Stimulated activated CD8-positive, alpha-beta memory T cell treated with anti-CD3 and anti-CD28 coated beads, Interleukin-4, amount 100 ng/mL, for 4 hours (primary cell): ENCODE measurements around the gene SEMA7A.
"Not testable (repeated sequence)": the region's sequence is repeated elsewhere in the genome, so short reads cannot be mapped to it uniquely, and the experiment has no call there.

Experiments used
- DNase-seq, 2 donors: peaks; one replicate each; pipeline ENCODE4 v3.0.0-alpha.2; 2020; ENCODE audit warnings: low read depth in 2 of 2, low spot score in 1 of 2

Gene SEMA7A, protein sequence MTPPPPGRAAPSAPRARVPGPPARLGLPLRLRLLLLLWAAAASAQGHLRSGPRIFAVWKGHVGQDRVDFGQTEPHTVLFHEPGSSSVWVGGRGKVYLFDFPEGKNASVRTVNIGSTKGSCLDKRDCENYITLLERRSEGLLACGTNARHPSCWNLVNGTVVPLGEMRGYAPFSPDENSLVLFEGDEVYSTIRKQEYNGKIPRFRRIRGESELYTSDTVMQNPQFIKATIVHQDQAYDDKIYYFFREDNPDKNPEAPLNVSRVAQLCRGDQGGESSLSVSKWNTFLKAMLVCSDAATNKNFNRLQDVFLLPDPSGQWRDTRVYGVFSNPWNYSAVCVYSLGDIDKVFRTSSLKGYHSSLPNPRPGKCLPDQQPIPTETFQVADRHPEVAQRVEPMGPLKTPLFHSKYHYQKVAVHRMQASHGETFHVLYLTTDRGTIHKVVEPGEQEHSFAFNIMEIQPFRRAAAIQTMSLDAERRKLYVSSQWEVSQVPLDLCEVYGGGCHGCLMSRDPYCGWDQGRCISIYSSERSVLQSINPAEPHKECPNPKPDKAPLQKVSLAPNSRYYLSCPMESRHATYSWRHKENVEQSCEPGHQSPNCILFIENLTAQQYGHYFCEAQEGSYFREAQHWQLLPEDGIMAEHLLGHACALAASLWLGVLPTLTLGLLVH

DNA sequence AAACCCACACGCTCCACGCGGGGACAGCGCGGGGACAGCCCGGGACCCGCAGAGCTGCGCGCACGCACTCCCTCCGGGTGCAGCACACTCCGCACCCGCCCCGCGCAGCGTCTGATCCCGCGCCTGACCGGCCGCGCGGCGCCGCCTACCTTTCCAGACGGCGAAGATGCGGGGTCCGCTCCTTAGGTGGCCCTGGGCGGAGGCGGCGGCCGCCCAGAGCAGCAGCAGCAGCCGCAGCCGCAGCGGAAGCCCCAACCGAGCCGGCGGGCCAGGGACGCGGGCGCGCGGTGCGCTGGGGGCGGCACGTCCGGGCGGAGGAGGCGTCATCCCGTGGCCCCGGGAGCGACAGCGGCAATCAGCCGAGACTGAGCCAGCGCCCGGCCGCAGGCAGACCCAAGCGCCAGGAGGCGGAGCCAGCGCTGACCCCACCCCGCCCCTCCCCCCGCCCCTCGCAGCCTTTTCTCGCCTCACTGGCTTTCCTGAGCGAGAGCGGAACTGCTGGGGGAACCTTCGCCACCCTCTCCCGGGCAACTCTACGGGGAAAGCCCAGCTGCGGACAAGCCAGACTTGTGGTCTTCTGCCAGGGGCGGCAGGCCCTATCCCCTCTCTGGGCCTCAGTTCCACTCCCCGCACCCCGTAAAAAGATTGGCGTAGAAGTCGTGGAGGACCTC lies at the start of gene SEMA7A:
SEMA7A (minus strand) TSS at position 367 of the 671 bp plus-strand sequence; CDS start at position 327, 40 bp downstream.
- peak; percentile 59 to 76 for DNase-seq

DNA sequence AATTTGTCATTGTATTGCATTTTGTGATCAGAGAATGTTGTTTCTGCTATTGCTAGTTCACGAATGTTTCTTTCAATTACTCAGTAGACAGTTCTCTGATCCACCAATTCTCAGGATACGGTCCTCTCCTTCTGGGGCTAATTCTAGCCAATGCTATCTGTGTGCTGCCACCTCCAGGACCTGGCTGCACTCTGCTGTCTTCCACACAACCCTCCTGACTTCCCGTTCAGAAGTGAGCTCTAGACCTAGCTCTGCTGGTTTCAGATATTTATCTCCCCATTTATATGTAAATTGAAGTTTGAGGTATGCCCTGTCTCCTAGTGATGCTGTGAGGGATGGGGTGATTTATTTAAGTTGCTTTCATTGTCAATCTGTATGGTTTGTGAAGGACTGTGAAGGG lies 48.9 kb upstream of the SEMA7A start:
- no peak for DNase-seq

DNA sequence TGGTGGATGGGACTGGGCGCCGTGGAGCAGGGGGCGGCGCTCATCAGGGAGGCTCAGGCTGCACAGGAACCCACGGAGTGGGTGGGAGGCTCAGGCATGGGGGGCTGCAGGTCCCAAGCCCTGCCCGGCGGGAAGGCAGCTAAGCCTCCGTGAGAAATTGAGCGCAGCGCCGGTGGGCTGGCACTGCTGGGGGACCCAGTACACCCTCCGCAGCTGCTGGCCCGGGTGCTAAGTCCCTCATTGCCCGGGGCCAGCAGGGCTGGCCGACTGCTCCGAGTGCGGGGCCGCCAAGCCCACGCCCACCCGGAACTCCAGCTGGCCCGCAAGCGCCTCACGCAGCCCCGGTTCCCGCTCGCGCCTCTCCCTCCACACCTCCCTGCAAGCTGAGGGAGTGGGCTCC lies 46.6 kb upstream of the SEMA7A start:
- DNase-seq, result not testable (repeated sequence)

DNA sequence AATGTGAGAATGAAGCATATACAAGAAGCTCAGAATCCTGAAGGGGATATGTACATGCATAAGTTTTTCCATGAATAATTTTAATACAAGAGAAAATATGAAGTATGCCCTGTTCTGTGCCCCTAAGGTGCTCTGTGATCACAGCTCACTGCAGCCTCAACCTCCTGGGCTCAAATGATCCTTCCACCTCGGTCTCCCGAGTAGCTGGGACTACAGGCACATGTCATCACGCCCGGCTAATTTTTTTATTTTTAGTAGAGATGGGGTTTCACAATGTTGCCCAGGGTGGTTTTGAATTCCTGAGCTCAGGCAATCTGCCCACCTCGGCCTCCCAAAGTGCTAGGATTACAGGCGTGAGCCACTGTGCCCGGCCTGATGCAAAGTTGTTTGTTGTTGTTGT lies 37.9 kb upstream of the SEMA7A start:
- DNase-seq, result not testable (repeated sequence)

DNA sequence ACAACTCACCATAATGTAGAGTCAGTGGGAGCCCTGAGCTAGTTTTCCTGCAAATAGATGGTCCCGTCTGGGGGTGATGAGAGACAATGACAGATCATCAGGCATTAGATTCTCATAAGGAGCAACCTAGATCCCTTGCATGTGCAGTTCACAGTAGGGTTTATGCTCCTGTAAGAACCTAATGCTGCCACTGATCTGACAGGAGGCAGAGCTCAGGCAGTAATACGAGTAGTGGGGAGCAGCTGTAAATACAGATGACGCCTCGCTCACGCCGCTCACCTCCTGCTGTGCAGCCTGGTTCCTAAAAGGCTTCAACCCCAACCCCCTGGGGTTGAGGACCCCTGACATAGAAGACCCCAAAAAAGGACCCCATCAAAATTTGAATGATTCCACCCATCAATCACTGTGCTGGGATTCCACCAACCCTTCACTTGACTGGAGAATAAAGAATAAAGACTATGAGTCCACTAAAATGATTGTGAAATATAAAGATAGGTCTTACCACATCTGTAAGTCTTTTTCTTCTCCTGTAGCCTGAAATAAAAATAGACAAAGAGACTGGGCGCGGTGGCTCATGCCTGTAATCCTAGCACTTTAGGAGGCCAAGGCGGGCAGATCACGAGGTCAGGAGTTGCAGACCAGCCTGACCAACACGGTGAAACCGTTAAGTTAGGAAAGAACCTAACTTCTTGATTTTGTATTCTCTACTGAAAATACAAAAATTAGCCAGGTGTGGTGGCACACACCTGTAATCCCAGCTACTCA lies 37.1 kb upstream of the SEMA7A start:
- no peak for DNase-seq

DNA sequence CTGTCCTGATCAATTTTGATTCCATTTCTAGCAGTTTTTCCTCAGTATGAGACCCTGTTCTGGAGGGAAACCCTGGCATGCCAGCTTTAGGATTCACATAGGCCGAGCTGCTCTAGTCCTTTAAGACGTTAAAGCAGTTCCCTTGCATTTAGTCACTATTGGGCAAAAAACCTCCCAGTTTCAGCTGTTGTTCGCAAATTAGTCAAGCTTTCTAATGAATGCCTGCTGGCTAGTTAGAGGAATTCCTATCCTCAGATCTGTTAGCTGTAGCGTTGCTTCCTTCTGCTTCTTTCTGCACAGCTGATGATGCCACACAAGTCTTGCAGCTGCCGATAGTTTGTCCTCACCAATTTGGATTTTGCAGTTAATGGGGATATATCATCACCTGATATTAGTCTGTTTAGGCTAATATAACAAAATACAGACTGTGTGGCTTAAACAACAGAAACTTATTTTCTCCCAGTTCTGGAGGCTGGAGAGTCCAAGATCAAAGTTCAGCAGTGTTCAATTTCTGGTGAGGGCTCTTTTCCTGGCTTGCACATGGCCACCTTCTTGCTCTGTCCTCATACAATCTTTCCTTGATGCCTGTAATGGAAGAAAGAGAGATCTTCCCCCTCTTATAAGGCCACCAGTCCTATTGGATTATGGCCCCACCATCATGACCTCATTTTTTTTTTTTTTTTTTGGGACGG lies 34.7 kb upstream of the SEMA7A start:
- no peak for DNase-seq

DNA sequence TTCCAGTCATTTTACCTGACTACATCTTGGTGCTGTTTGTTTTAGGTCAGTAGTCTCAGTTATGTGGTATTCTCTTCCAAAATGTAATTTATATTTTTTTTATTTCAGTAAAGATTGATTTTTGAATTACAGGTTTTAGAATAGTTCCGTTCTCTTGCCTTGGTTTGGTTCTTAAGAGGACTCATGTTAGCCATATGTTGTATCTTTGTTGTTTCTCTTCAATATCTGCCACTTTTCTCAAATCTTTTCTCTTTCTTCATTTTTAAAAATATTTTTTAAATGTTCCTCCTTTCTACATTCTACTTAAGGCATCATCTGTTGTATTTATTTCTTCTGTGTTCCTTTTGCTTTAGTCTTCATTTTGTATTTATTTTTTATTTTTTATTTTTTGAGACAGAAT lies 32.8 kb upstream of the SEMA7A start:
- DNase-seq, result no peak

DNA sequence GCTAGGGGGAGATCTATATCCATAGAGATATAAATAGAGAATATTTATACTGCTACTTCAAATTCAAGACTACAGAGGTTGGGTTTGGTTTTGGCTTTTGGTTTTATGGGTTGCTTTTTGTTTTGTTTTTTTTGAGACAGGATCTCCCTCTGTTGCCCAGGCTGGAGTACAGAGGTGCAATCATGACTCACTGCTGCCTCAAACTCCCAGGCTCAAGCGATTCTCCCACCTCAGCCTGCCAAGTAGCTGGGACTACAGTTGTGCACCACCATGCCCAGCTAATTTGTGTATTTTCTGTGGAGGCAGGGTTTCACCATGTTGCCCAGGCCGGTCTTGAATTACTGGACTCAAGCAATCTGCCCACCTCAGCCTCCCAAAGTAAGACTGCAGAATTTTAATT lies 31.1 kb upstream of the SEMA7A start:
- DNase-seq, result no peak

DNA sequence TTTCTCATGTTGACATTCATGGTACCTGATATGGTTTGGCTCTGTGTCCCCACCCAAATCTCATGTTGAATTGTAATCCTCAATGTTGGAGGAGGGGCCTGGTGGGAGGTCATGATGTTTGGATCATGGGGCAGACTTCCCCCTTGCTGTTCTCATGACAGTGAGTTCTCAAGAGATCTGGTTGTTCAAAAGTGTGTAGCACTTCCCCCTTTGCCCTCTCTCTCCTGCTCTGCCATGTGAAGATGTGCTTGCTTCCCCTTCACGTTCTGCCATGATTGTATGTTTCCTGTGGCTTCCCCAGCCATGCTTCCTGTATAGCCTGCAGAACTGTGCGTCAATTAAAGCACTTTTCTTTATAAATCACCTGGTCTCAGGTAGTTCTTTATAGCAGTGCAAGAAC lies 30.5 kb upstream of the SEMA7A start:
- no peak for DNase-seq

DNA sequence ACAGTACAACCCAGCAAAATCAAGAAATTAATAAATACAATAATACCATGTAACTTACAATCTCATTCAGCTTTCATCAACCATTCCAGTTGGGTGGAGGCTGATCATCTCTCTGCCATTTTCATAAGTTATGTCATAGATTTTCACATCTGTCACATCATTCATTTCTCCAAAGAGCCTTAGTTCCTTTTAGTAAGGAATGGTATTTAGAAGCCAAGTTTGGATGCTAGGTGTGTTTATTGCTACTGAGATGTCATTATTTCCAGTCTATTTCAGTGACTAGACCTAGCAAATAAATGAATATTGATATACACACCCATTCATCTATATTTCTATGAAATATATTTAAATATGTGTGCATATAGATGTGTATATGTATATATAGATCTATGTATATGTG lies 29.9 kb upstream of the SEMA7A start:
- no peak for DNase-seq

DNA sequence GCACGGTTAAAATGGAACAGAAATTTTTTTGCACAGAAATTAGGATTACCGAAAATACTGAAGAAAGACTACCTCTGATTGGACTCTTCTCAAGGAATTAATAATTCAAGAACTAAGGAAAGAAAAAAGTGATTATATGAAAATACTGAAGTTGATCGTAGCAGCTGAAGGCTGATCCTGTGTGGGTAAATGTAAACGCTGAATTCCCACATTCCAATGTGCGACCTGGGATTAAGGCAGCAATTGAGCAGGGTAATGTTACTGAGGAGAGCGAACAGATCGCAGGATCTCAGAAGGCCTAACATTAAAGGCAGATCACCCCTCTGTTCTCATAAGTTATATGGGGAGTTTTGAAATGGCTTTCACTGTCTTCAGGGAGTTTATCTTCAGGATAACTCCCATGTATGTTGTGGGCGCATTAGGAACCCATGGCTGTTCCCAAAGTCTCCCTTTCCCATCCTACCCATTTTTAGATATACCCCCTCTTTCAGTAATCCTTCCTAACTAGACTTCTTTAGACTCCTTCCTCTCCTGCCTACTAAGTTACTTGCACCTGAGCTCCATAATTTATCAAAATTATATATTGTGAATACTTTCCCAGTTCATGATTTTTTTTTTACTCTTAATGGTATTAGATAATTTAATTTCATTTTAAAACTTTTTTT lies 28.2 kb upstream of the SEMA7A start:
- no peak for DNase-seq

DNA sequence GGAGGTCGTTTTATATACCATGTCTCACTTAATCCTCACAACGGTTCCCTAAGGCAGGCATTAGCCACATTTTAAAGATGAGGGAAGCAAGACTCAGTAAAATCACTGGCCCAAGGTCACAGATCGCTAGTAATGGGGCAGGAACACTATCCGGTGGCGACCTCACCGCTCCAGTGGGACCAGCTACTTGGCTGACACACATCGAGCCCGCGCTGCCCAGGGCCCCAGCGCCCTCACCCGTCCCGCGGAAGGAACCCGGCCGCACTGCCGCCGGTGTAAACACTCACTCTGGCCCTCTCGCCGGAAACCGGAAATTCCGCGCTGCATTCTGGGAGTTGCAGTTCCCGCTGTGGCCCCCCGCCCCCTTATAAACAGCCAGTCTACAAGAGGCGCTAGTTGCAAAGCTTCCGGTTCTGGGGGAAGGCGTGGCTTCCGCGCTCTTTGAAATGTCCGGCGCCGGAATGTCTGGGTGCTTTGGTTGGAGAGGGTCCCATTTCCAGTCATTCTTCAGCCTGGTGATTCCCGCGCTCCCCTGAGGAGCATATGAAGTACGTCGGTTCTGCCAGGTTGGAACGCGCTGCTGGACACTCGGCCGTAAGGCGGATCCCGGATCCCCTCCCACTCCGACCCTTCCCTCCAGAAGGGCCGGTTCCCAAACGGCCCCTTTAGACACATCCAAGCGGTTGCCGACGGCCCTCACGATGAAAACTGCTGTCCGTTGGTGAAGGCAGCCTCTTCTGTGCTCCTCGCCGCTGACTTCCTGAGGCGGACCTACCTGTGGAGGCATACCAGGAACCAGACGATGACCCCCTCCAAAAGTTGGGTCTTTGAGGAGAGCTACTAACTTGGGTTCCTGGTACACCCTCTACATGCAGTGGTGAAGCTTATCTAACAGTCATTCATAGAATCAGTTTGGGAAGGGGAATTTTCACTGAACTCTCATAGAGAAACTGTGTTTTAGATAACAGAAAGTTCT lies 27.4 kb upstream of the SEMA7A start, which contains the start of gene UBL7:
UBL7 (minus strand) TSS at position 290 of the 976 bp plus-strand sequence. CDS start 2,293 bp downstream, outside the sequence.
- peak; percentile 93 to 96 for DNase-seq

DNA sequence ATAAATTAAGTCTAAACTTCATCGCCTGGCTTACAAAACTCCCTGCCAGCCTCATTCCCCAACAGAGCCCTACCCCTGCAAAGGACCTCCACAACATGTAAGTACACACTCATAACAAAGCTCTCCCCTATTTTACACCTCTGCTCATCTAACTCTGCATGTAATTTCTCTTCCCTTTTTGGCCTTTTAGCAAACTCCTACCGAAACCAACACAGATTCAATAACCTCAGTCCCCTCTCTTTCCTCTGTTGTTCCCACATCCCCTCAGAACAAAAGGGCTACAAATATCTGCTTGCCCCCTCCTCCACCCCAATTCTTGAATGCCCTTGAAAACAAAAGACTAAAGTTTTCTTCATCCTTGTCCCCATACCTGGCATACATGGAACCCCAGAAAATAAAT lies 26.5 kb upstream of the SEMA7A start:
- no peak for DNase-seq

DNA sequence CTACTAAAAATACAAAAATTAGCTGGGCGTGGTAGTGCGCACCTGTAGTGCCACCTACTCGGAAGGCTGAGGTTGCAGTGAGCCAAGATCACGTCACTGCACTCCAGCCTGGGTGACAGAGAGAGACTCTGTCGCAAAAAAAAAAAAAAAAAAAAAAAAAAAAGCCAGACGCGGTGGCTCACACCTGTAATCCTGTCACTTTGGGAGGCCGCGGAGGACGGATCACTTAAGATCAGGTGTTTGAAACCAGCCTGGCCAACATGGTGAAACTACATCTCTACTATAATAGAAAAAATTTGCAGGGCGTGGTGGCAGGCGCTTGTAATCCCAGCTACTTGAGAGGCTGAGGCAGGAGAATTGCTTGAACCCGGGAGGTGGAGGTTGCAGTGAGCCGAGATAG lies 26.0 kb upstream of the SEMA7A start:
- not testable (repeated sequence) for DNase-seq

DNA sequence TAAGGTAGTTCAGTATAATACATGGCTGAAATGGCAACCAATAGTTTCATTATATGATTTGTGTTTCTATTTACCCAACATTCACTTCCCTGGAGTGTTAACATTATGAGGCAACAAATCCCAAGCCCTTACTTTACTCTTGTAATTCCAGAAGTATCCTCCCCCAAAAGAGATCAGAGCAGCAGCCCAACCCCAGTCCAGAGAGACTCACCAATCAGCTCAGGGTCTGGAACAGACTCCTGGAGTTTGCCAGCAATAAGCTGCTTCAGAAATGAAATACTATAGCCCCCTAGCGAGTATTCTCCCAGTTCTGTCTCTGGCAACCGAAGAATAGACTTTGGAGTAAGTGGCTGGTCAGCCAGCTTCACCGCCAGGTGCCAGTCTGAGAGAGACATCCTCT lies 24.7 kb upstream of the SEMA7A start:
- no peak for DNase-seq

DNA sequence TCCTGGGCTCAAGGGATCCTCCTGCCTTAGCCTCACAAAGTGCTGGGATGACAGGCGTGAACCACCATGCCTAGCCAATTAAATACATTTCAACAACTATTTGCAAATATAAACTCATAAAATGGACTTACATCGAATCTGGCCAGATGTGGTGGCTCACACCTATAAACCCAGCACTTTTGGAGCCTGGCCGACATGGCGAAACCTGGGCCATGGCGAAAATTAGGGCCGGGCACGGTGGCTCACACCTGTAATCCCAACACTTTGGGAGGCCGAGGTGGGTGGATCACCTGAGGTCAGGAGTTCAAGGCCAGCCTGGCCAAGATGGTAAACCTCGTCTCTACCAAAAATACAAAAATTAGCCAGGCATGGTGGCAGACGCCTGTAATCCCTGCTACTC lies 23.3 kb upstream of the SEMA7A start:
- not testable (repeated sequence) for DNase-seq

DNA sequence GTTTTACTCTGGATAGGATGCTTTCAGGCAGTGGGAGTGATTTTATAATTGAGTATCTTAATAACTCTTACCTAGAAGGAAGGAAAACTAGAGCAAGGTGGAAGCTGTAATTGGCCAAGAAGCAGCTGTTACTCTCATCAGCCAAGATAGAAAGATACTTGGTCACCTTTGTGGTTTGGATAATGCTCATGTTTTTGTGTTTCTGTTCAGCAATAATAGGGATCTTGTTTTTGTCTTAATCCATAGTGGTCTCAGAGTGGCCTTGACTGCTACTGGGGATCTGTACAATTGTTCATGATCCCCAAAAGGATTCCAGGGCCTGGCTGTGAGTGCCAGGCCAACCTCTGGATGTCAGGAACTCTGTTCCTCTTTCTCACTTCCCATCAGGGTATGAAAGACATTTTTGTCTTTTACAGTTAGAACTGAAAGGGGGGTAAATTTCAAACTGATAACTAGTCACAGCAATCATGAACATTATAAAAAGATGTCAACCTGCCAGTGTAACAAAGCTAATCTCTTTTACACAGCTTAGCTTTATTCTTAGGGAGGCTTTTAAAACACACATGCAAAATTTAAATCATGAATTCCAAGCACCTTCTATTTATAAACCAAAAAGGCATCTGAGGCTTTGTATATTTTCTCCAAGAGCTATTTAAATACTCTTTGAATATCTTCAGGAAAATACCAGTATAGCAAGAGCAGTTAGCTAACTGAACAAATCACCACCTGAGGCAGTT lies 21.2 kb upstream of the SEMA7A start:
- DNase-seq, result no peak
